Mesothelial cell of epicardium (in vitro differentiated cells): ENCODE results near the gene SH3BGRL. TPM values are rescaled to one million over a fixed set of nuclear protein-coding genes. Genes with fewer than 3 reads are reported as not detected.
"Not testable (repeated sequence)": the region's sequence is repeated elsewhere in the genome, so short reads cannot be mapped to it uniquely, and the experiment has no call there.

Experiments
- DNase-seq, 2 experiments: peaks; one replicate each; pipeline ENCODE4 v3.0.0; 2021; ENCODE audit warnings: low spot score in 2 of 2; ENCODE audit not compliant: unreplicated experiment in 2 of 2
- H3K27ac Mint-ChIP-seq: 2 replicates; pipeline ENCODE4 v1.8.0; 2021; ENCODE audit warnings: mixed read lengths
- H3K27me3 Mint-ChIP-seq: 2 replicates; pipeline ENCODE4 v1.8.0; 2021; ENCODE audit warnings: low read depth, mixed read lengths
- H3K36me3 Mint-ChIP-seq: 2 replicates; pipeline ENCODE4 v1.8.0; 2021; ENCODE audit warnings: mixed read lengths
- H3K4me1 Mint-ChIP-seq: 2 replicates; pipeline ENCODE4 v1.8.0; 2021; ENCODE audit warnings: mixed read lengths
- H3K4me3 Mint-ChIP-seq: 2 replicates; pipeline ENCODE4 v1.8.0; 2021; ENCODE audit warnings: mild to moderate bottlenecking, moderate library complexity, mixed read lengths
- H3K9me3 Mint-ChIP-seq: 2 replicates; pipeline ENCODE4 v1.8.0; 2021; ENCODE audit warnings: mixed read lengths
- total RNA-seq: library from RNA; stranded (reverse); gene quantifications from 3 replicates; pipeline ENCODE4 v1.2.1, GENCODE V29; 2021
- TF ChIP-seq, protein P1 (sequence below): fragments of 200-600 bp; sonication (generic); IDR thresholded peaks from one replicate; pipeline ENCODE4 v1.5.0; 2021; ENCODE audit warnings: antibody characterized with exemption; ENCODE audit not compliant: unreplicated experiment

Gene SH3BGRL
- total RNA-seq, 1 donor from 2014 or later = 69.0 TPM

DNA sequence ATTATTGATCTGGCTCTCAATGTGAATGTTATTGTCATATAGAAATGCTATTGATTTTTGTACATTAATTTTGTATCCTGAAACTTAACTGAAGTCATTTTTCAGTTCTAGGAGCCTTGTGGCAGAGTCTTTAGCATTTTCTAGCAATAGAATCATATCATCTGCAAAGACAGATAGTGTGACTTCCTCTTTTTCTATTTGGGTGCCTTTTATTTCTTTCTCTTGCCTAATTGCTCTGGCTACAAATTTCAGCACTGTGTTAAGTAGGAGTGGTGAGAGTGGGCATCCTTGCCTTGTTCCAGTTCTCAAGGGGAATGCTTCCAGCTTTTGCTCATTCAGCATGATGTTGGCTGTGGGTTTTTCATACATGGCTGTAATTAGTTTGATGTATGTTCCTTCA, 102.7 kb downstream of the SH3BGRL start:
- Mint-ChIP-seq H3K36me3 (no peaks in the 10 kb centered on the region), H3K27ac (no peak overlapping the region), H3K4me1 (no peaks in the 10 kb centered on the region), H3K27me3 (no peaks in the 10 kb centered on the region), H3K4me3 (no peak overlapping the region), H3K9me3 (peaks cover 30% of the 10 kb centered on the region)
- no peak for DNase-seq
- TF ChIP-seq, protein P1, sequence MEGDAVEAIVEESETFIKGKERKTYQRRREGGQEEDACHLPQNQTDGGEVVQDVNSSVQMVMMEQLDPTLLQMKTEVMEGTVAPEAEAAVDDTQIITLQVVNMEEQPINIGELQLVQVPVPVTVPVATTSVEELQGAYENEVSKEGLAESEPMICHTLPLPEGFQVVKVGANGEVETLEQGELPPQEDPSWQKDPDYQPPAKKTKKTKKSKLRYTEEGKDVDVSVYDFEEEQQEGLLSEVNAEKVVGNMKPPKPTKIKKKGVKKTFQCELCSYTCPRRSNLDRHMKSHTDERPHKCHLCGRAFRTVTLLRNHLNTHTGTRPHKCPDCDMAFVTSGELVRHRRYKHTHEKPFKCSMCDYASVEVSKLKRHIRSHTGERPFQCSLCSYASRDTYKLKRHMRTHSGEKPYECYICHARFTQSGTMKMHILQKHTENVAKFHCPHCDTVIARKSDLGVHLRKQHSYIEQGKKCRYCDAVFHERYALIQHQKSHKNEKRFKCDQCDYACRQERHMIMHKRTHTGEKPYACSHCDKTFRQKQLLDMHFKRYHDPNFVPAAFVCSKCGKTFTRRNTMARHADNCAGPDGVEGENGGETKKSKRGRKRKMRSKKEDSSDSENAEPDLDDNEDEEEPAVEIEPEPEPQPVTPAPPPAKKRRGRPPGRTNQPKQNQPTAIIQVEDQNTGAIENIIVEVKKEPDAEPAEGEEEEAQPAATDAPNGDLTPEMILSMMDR = no peak

DNA sequence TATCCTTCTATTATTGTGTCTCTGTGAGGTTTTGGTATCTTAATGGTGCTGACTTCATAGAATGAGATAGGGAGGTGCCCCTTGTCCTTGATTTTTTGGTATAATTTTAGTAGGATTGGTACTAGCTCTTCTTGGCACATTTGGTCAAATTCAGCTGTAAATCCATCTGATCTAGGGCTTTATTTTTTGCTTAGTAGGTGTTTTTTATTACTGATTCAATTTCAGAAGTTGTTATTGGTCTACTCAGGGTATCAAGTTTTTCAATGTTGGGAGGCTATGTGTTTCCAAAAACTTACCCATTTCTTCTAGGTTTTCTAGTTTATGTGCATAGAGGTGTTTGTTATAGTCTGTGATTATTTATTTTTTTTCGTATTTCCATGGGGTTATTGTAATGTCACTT, 103.3 kb downstream of the SH3BGRL start:
- no peak for DNase-seq

DNA sequence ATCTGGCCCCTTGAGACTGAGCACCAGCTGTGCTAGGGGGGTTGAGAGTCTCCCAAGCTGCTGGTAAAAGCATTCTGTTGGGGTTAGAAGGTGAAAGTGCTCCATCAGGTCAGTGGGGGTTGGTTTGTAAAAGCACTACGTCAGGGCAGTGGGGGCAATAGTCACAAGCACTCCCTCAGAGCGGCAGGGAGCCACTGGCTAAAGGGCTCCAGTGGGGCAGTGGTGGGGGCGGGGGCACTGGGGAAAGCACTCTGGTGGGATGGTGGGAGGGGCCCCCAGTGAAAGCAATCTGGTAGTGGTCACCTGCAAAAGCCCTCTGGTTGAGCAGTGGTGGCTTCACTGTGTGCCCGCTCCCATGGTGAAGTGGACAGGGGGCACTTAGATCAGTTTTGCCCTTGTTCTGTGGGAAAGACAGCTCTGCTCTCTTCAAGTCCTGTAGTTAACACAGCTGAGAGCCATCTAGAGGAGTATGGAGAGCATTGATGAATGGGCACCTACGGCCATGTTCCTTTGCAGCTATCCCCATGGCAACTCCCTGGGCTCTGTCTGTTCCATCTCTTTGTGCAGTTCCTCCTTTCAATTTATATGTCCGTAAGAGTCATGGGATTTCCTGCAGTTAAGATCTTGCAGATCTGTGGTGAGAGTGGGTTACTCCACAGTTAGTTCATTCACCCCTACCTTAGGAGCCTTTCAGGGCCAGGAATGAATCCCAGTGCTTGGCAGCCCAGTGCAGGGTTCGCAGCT, 106.4 kb downstream of the SH3BGRL start:
- no peaks in the 10 kb centered on the region for H3K27me3 Mint-ChIP-seq
- no peak overlapping the region for H3K27ac Mint-ChIP-seq
- no peak overlapping the region for H3K4me3 Mint-ChIP-seq
- H3K36me3 Mint-ChIP-seq = peaks cover 7% of the 10 kb centered on the region
- TF ChIP-seq, protein P1 = no peak
- no peaks in the 10 kb centered on the region for H3K4me1 Mint-ChIP-seq
- H3K9me3 Mint-ChIP-seq = peaks cover 59% of the 10 kb centered on the region
- no peak for DNase-seq

More for the DNA sequence above, 103.3 kb downstream of the SH3BGRL start:
- TF ChIP-seq, protein P1 = no peak
- no peak overlapping the region for H3K27ac Mint-ChIP-seq
- H3K9me3 Mint-ChIP-seq = peaks cover 32% of the 10 kb centered on the region
- no peaks in the 10 kb centered on the region for H3K27me3 Mint-ChIP-seq
- H3K4me3 Mint-ChIP-seq = no peak overlapping the region
- H3K4me1 Mint-ChIP-seq = no peaks in the 10 kb centered on the region
- H3K36me3 Mint-ChIP-seq = no peaks in the 10 kb centered on the region

DNA sequence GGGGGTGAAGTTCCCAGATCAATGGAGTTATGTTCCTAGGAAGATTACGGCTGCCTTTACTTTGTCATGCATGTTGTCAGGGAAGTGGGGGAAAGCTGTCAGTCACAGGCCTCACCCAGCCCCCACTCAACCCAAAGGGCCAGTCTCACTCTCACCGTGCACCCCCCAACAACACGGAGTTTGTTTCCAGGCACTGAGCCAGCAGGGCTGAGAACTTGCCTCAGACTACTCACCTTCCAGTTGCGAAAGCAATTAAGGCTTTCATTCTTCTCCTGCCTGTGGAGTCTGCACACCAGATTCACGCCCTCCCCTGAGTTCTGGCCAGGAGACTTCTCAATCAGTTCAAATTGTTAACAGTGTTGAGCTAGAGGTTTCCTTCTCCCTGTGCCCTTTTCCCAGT, 114.3 kb downstream of the SH3BGRL start:
- TF ChIP-seq, protein P1 = no peak
- Mint-ChIP-seq H3K27me3 (no peaks in the 10 kb centered on the region), H3K36me3 (peaks cover 16% of the 10 kb centered on the region), H3K4me1 (no peaks in the 10 kb centered on the region), H3K4me3 (no peak overlapping the region), H3K9me3 (peaks cover 68% of the 10 kb centered on the region), H3K27ac (no peak overlapping the region)
- no peak for DNase-seq

DNA sequence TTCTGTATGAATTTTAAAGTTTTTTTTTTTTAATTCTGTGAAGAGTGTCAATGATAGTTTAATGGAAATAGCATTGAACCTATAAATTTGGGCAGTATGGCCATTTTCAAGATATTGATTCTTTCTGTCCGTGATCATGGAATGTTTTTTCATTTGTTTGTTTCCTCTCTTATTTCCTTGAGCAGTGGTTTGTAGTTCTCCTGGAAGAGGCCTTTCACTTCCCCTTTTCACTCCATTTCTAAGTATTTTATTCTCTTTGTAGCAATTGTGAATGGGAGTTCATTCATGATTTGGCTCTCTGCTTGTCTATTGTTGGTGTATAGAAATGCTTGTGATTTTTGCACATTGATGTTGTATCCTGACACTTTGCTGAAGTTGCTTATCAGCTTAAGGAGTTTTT, 129.8 kb downstream of the SH3BGRL start:
- H3K27me3 Mint-ChIP-seq, H3K4me3 Mint-ChIP-seq, H3K4me1 Mint-ChIP-seq, H3K36me3 Mint-ChIP-seq, DNase-seq, H3K27ac Mint-ChIP-seq: not testable (repeated sequence)
- peaks cover 61% of the 10 kb centered on the region for H3K9me3 Mint-ChIP-seq

DNA sequence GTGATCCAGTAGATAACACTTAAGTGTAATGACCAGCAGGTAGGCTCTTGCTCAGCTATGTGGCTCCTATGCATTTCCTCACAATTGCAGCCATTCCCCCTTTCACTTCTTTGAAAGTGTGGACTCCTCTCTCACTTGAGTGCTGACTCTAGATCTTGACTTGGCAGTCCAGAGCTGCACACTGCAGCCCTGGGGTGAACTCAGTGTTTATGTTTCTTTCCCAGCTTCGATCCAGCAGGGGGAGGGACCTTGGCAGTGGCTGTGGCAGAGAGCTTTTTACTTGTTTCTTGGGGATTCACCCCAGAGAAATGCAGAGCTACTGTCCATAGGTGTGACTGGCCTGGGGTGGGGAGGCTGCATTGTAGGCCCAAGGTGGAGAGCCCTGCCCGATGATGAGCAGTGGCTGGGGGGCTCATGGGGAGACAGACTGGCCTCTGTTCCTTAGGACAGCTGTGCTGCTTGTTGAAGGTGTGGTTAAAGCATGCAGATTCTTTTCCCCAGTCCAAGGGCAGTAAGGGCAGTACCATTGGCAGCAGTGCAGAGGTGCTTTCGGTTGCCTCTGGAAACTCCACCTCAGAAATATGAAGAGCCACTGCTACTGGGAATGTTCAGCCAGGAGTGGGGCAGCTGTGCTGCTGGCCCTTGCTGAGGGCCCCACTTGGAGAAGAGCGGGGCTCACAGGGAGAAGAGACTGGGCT, 134.7 kb downstream of the SH3BGRL start:
- no peaks in the 10 kb centered on the region for H3K4me1 Mint-ChIP-seq
- TF ChIP-seq, protein P1 = no peak
- no peak for DNase-seq
- no peaks in the 10 kb centered on the region for H3K36me3 Mint-ChIP-seq
- no peaks in the 10 kb centered on the region for H3K27me3 Mint-ChIP-seq
- H3K9me3 Mint-ChIP-seq = peaks cover 55% of the 10 kb centered on the region
- H3K27ac Mint-ChIP-seq = no peak overlapping the region
- no peak overlapping the region for H3K4me3 Mint-ChIP-seq
